Activated CD4-positive, alpha-beta T cell treated with anti-CD3 and anti-CD28 coated beads, Interleukin-2, Interleukin-4, amounts not matched to agents 100 ng/mL and 50 ng/mL, durations not matched to agents 16 hours and 8 hours (primary cell): ENCODE data around the gene CRIM1.

Experiments
- DNase-seq: peaks from one replicate; pipeline ENCODE4 v3.0.0-alpha.2; 2020; ENCODE audit warnings: low spot score

Gene CRIM1

DNA sequence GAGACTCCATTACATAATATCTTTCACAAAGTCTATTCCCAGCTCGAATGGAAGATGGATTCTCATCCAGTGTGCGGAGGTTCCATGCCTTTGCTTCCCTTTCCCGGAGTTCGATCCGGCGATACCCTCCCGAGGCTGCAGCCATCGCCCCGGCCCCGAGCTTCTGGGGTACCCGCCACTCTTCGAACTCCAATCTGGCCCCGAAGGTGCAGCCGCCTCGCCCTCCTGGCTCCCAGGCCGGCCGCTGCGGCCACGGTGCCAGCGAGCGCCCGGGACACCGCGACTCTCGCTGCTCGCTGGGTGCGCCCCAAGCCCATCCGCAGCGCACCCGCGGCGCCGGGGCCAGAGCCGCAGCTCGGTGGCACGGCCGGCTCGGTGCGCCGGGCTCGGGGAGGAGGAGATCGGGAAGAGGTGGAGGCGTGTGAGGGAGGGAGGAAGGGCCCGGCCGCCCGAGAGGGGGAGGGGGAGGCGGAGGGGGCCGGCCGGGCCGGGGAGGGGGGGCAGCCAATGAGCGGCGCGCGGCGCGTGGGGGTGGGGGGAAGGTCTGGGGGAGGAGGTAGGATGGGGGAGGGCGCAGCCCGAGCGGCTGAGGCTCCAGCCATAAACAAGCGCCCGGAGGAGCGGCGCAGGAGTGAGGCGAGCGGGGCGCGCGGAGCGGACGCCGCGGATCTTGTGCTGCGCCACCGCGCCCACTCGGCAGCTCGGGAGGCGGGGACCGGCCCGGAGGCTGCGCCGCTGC is at the start of gene CRIM1:
CRIM1 (plus strand) TSS at position 628 of the 739 bp plus-strand sequence. CDS start 515 bp downstream, outside the sequence.
- DNase-seq = peak; percentile 44

DNA sequence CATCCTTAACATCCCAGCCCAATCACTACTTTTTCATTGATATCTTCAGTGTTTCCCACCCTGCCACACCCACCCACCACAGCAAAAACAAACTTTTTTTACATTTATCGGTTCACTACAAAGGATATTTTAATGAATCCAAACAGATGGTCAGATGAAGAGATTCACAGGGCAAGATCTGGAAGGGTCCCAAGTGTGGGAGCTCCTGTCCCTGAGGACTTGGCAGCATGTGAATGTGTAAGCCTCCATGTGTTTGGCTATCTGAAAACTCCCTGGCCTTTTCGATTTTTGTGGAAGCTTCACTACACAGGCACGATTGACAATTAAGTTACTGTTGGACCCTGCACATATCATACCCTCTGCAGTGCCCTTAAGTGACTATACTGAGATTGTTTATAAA is 48.1 kb upstream of the CRIM1 start:
- no peak for DNase-seq

GRCh38 chr2:36310444-36310843 is 45.1 kb upstream of the CRIM1 start:
- peak; percentile 34 for DNase-seq

GRCh38 chr2:36318547-36318946 is 37.0 kb upstream of the CRIM1 start:
- no peak for DNase-seq

- DNase-seq = no peak
These were observed 33.5 kb upstream of the CRIM1 start for GRCh38 chr2:36322108-36322507.

DNA sequence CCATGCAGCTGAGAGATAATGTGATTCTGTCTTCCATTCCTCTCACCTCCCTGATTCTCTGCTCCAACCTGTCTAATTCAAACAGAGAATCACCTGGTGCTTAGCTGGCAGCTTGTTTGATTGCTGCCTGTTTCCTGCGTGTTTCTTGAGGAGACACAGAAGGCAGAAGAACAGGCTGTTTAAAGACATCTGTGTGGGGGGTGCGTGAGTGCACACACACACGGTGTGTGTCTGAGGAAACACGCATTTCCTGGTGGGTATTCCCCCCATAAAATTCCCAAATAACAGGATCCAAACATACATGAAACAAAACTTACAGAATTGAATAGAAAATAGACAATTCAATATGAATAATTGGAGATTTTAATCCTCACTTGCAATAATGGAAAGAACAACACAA is 29.3 kb upstream of the CRIM1 start:
- no peak for DNase-seq

- DNase-seq = no peak
These were observed 26.3 kb upstream of the CRIM1 start for GRCh38 chr2:36329251-36329650.

GRCh38 chr2:36329746-36330472 is 25.7 kb upstream of the CRIM1 start:
- no peak for DNase-seq

DNA sequence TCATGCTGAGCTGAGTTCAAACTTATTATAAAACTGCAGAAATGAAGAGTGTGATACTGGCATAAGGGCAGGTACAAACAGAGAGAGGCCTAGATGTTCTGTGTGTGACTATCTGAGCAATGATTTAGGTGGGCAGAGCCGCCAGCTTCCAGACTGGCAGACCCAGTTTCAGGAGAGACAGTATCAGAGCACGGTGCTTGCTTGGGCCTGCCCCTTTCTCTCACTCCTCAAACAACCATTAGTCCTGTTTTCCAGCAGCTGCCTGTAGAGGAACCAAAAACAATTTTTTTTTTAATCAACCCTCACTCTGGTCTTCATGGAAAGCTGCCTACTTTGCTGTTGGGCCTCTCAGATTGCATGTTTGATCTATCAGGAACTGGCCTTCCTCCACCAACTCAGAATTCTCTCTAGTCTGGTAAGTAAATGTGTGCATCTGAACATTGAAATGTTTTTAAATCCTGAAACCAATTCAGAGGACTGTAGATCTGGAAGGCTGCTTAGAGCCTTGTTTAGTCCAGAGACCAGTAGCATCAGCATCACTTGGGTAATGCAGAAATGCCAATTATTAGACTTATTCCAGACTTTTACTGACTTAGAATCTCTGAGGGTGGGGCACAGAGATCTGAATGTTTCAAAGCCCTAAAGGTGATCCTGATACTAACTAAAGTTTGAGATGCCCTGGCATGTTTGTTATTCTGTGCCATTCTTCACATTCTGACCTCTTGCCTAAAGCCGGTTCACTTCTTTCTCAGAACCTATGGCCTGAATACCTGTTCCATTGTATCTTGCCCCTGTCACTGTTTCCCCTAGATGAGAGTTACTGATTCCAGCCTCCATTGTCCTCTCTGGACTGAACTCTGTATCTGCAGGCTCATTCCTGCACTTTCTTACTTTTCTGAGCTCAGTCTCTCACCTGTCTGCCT is 24.8 kb upstream of the CRIM1 start:
- DNase-seq = no peak

GRCh38 chr2:36333350-36334012 is 22.1 kb upstream of the CRIM1 start:
- DNase-seq = no peak

DNA sequence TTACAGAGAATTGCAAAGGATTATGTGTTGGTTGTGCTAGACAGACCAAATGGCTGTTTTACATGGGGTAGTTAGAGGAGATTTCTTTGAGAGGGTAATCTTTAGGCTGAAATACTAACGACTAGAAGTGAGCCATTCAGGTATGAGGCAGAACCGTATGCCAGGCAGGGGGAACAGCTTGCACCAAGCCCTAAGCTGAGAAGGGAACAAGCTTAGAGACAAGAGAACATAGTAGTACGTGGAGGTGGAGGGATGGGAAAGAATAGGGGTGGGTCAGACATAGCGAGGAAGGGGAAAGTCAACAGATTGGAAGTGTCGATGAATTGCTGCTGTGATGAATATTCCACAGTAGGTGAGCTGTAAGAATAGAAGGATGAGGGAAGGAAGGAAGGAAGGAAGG is 20.0 kb upstream of the CRIM1 start:
- DNase-seq = no peak

GRCh38 chr2:36336321-36336720 is 19.3 kb upstream of the CRIM1 start:
- no peak for DNase-seq

GRCh38 chr2:36337354-36337753 is 18.2 kb upstream of the CRIM1 start:
- peak; percentile 67 for DNase-seq

DNA sequence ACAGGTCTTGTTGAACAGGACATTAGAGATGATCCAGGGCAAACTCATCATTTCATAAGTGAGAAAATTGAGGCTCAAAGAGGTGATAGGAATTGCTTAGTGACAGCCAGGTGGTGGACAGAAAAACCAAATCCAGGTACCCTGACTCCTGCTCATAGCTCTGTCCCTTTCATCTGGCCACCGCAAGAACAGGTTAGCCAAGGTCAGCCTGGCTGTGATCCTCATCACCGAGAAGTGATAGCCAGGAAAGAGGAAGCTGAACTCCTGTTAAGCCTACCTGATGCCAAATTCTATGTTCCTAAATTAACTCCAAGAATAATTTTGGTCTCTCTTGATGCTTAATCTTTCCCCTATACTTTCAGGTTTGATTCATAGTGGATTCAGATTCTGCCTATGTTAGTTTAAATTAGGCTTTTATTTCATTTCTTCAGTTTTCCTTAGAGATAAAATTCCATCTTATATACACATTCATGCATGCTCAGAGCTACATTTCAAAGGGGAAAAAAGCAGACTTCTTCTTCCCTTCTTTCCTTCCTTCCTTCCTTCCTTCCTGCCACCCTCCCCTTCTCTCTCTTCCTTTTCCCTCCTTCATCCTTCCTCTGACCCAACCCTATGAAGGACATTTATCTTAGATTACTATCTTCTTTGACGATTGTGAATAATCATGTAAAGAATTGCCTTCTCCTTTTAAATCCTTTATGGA is 17.3 kb upstream of the CRIM1 start:
- no peak for DNase-seq

GRCh38 chr2:36338827-36339145 is 16.8 kb upstream of the CRIM1 start:
- DNase-seq = no peak

GRCh38 chr2:36339607-36340218 is 15.9 kb upstream of the CRIM1 start:
- DNase-seq = no peak

- no peak for DNase-seq
These were observed 12.0 kb upstream of the CRIM1 start for GRCh38 chr2:36343606-36344005.

DNA sequence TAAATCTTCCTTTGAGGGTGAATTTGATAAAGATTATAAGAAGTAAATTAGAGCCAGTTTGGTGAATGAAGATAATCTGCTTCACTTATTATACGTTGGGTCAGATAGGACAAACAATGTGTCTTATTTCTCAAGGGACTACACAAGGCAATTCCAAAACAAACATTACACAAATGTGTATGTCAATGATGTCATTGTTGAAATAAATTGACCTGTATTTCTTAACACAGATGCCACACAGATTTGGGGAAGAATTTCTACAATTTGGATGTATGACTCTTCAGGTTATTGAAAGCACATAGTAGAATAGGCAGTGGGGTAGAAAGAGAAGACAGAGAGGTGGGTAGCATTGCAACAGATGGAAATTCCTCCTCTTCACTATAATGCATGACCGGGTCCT is 6.9 kb upstream of the CRIM1 start:
- no peak for DNase-seq

DNA sequence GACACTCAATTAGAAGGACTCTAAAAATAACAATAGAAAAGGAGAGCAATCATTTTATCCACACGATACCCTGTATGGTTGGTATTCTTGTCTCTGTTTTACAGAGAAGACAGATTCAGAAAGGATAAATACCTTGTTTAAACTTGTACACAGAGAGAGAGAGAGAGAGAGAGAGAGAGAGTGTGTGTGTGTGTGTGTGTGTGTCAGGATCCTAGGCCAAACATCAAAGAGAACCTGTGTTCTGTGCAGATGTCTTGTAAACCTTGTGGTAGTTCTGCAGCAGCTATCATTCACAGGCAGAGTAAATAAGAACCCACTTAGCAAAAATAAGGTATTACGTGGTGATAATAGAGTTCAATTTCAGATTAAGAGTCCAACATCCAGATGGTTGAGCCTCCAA is 4.3 kb upstream of the CRIM1 start:
- DNase-seq = no peak

GRCh38 chr2:36351736-36352349 is 3.7 kb upstream of the CRIM1 start:
- DNase-seq = peak; percentile 40

DNA sequence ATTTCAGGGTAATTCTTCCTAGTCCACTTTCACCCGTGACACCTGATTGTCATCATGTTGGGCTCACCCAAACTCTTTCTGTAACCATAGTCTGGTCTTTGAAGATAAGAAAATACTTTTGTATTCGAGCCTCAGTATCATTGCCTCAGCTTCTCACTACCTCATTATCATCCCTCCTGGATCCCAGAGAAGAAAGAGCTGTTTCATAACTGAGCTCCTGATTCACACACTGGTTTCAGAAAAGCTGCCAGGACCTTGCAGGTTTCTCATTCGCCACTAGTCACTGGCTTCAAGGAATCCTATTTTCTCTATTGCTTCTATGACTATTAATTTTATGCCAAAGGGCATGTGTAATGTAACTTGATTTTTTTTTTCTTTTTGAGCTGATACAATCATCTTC is 2.9 kb upstream of the CRIM1 start:
- no peak for DNase-seq
